Keratinocyte (primary cell): Measurements from ENCODE around the gene SYNE1.

Experiments
- EZH2 ChIP-seq: IDR thresholded peaks from one replicate; pipeline ENCODE4 v1.6.1; 2012; ENCODE audit warnings: inconsistent platforms, mild to moderate bottlenecking, low read length, moderate library complexity
- TF ChIP-seq, protein P1 (sequence below), 3 experiments: IDR thresholded peaks in 1 of 3; conservative IDR thresholded peaks in 1 of 3; optimal IDR thresholded peaks in 1 of 3; 2 replicates in 2 of 3; 3 replicates in 1 of 3; pipeline versions ENCODE3 to v1.5.1; 2011; ENCODE audit warnings: low read length in 3 of 3, mild to moderate bottlenecking in 3 of 3, moderate library complexity in 2 of 3, control low read depth in 1 of 3, inconsistent platforms in 1 of 3; ENCODE audit not compliant: insufficient read depth in 2 of 3; ENCODE audit errors: extremely low read depth in 1 of 3

DNA sequence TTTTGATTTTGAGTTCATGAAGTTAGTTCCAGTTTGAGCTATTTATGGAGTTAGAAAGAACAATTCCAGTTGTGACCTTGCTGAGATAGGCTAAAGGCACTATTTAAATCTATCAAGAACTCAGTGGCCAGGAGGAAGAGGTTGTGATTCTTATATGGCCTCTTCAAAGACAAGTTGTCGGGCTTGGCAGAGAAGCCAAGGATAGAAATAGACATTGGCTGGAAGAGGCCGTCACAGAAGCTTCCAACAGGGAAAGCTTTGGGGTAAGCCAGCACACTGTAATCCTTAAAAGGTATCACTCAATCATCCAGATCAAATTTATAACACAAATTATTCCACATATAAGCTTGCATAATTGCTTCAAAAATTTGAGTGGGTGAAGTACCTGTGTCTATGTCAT is 286.1 kb downstream of the SYNE1 start:
- TF ChIP-seq, protein P1, sequence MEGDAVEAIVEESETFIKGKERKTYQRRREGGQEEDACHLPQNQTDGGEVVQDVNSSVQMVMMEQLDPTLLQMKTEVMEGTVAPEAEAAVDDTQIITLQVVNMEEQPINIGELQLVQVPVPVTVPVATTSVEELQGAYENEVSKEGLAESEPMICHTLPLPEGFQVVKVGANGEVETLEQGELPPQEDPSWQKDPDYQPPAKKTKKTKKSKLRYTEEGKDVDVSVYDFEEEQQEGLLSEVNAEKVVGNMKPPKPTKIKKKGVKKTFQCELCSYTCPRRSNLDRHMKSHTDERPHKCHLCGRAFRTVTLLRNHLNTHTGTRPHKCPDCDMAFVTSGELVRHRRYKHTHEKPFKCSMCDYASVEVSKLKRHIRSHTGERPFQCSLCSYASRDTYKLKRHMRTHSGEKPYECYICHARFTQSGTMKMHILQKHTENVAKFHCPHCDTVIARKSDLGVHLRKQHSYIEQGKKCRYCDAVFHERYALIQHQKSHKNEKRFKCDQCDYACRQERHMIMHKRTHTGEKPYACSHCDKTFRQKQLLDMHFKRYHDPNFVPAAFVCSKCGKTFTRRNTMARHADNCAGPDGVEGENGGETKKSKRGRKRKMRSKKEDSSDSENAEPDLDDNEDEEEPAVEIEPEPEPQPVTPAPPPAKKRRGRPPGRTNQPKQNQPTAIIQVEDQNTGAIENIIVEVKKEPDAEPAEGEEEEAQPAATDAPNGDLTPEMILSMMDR (optimal IDR thresholded peaks at IDR 0.05 in 1 of 3, IDR thresholded peaks at IDR 0.05 in 1 of 3, conservative IDR thresholded peaks at IDR 0.05 in 1 of 3; ENCODE audit: extremely low read depth in 1 of 3, insufficient read depth in 2 of 3, low read length in 3 of 3), result no peak
- TF ChIP-seq EZH2, result no peak
